Measurements from ENCODE around the gene SLC16A9. TPM values are rescaled to one million over a fixed set of nuclear protein-coding genes. Genes with fewer than 3 reads are reported as not detected.

SLC16A9 gene
- total and polyA plus RNA-seq, 2 donors (not counting 3 experiments of a cell fraction or from before 2014, with no cell fraction given), result 0.35 TPM; not detected in 1

- no peak for DNase-seq (ENCODE audit: low read depth, low spot score)
- POLR2A ChIA-PET, result no interaction called here
- Histone ChIP-seq H3K79me2 (ENCODE audit: control insufficient read depth, insufficient read depth, low read length) (no peaks in the 10 kb centered on the region), H3K9me3 (replicated peaks; ENCODE audit: control insufficient read depth, insufficient read depth, low read length) (no peaks in the 10 kb centered on the region), H3K9ac (replicated peaks; ENCODE audit: extremely low read depth, insufficient read depth, low read length) (no peak overlapping the region), H4K20me1 (replicated peaks; ENCODE audit: control insufficient read depth, extremely low read depth, insufficient read depth, low read length) (no peaks in the 10 kb centered on the region), H3K36me3 (ENCODE audit: control insufficient read depth in 2 of 2, extremely low read depth in 1 of 2, insufficient read depth in 2 of 2, low read length in 2 of 2) (no peaks in the 10 kb centered on the region), H3K27ac (ENCODE audit: insufficient read depth, low read depth, low read length) (no peak overlapping the region), H3K4me1 (ENCODE audit: control insufficient read depth, extremely low read depth, insufficient read depth, low read length) (no peaks in the 10 kb centered on the region), H3K4me2 (ENCODE audit: insufficient read depth, low read length) (no peak overlapping the region), H2AFZ (ENCODE audit: low read depth, low read length) (no peak overlapping the region), H3K4me3 (replicated peaks in 1 of 3; ENCODE audit: insufficient read depth in 1 of 3, low read depth in 1 of 3, low read length in 3 of 3) (no peak overlapping the region), H3K9me1 (replicated peaks; ENCODE audit: control insufficient read depth, extremely low read depth, insufficient read depth, low read length) (no peaks in the 10 kb centered on the region), H3K27me3 (ENCODE audit: control insufficient read depth in 2 of 2, insufficient read depth in 2 of 2, low read length in 2 of 2) (peaks cover 0 to 3% of the 10 kb centered on the region in 2 experiments)
- TF ChIP-seq GATA2 (IDR thresholded peaks at IDR 0.05; ENCODE audit: insufficient read depth, insufficient read length, low read depth, low read length) (no peak), CTCF (IDR thresholded peaks at IDR 0.05; ENCODE audit: extremely low read depth in 1 of 2, insufficient read depth in 1 of 2, low read depth in 1 of 2, low read length in 2 of 2) (no peak), JUN (IDR thresholded peaks at IDR 0.05; ENCODE audit: borderline replicate concordance, insufficient read depth, insufficient read length, low read depth) (no peak), FOS (IDR thresholded peaks at IDR 0.05; ENCODE audit: borderline replicate concordance, insufficient read depth, low read length) (no peak), POLR2A (IDR thresholded peaks at IDR 0.05; ENCODE audit: low read depth, low read length) (no peak), MAX (IDR thresholded peaks at IDR 0.05; ENCODE audit: insufficient read depth, insufficient read length) (no peak), POLR2AphosphoS5 (IDR thresholded peaks at IDR 0.05; ENCODE audit: insufficient read depth, low read depth, low read length) (no peak), MYC (IDR thresholded peaks at IDR 0.05; ENCODE audit: low read depth, low read length) (no peak), EZH2 (IDR thresholded peaks at IDR 0.05; ENCODE audit: borderline replicate concordance, low read depth, low read length, severe bottlenecking) (no peak)
- BruUV-seq (replicated peaks), result no TSS peak
- dilution Hi-C loops (cut with MboI; ENCODE audit: extremely low pct_ligation_motif_present, low sequenced_read_pairs) (no loop called here), intact Hi-C loops (cut with micrococcal nuclease) (no loop called here)
- CTCF ChIA-PET, result no interaction called here
- FAIRE-seq, result no peak
These were observed 9.7 kb upstream of the SLC16A9 start for GRCh38 chr10:59719374-59719773.

Data from endothelial cell of umbilical vein (primary cell).